ENCODE results near the gene GAB2.

GRCh38 chr11:78345450-78345849 lies 72.2 kb downstream of the GAB2 start:
- TF ChIP-seq POLR2AphosphoS5 (IDR thresholded peaks at IDR 0.05; ENCODE audit: borderline replicate concordance, low read depth, low read length) (no peak), EZH2 (IDR thresholded peaks at IDR 0.05) (no peak), FOXP2 (optimal IDR thresholded peaks at IDR 0.05; ENCODE audit: control extremely low read depth, extremely low read length, insufficient read depth) (no peak)

All from SK-N-MC (cell line).